ENCODE data around the gene SULT1A2. TPM values are rescaled to one million over a fixed set of nuclear protein-coding genes. Genes with fewer than 3 reads are reported as not detected.

The SULT1A2 gene
- total and polyA plus RNA-seq, 2 of the 13 experiments (the other 11 are each of a cell fraction or from before 2014, with no cell fraction given) = 33.0 to 34.2 TPM

GRCh38 chr16:28597692-28598261, 927 bp upstream of the SULT1A2 start (continued):
- TF ChIP-seq HNF4G (IDR thresholded peaks at IDR 0.05; ENCODE audit: borderline replicate concordance, low read depth, low read length) (peak; percentile 62; the same call in 1 of the 2 replicates), HNF4G (CRISPR knock-in tag; IDR thresholded peaks at IDR 0.05; ENCODE audit: borderline replicate concordance, low read depth) (no peak), ZNF780A (CRISPR knock-in tag; IDR thresholded peaks at IDR 0.05) (no peak), ZNF629 (CRISPR knock-in tag; conservative IDR thresholded peaks at IDR 0.05) (peak; percentile 66), IRX3 (CRISPR knock-in tag; IDR thresholded peaks at IDR 0.05; ENCODE audit: borderline replicate concordance, low read depth) (no peak), NCOR1 (IDR thresholded peaks at IDR 0.05; ENCODE audit: borderline replicate concordance, low read length) (peak; percentile 61; the same call in 1 of the 2 replicates), ZNF10 (CRISPR knock-in tag; IDR thresholded peaks at IDR 0.05; ENCODE audit: borderline replicate concordance, low read depth) (no peak), BHLHE40 (IDR thresholded peaks at IDR 0.05; ENCODE audit: low read length) (0 out of 2 replicates have a peak, but pooled peaks have one; percentile 41), ZNF230 (CRISPR knock-in tag; IDR thresholded peaks at IDR 0.05) (no peak), ZNF264 (CRISPR knock-in tag; IDR thresholded peaks at IDR 0.05) (0 out of 2 replicates have a peak, but pooled peaks have one; percentile 27), HIVEP1 (CRISPR knock-in tag; IDR thresholded peaks at IDR 0.05) (0 out of 2 replicates have a peak, but pooled peaks have one; percentile 21), ZNF788 (CRISPR knock-in tag; IDR thresholded peaks at IDR 0.05; ENCODE audit: borderline replicate concordance) (peak; percentile 83; the same call in 1 of the 2 replicates), POLR2A (IDR thresholded peaks at IDR 0.05; ENCODE audit: insufficient read depth in 1 of 2, low read depth in 2 of 2, low read length in 2 of 2) (peak; percentile 40 to 67; a peak in 2 of 4 replicates), SKI (IDR thresholded peaks at IDR 0.05; ENCODE audit: partially characterized antibody) (peak; percentile 29), ZNF280D (CRISPR knock-in tag; IDR thresholded peaks at IDR 0.05) (0 out of 2 replicates have a peak, but pooled peaks have one; percentile 47), ZNF383 (CRISPR knock-in tag; IDR thresholded peaks at IDR 0.05; ENCODE audit: borderline replicate concordance) (no peak), SAP130 (CRISPR knock-in tag; IDR thresholded peaks at IDR 0.05; ENCODE audit: low read depth) (peak; percentile 46; the same call in 1 of the 2 replicates), ZSCAN30 (CRISPR knock-in tag; IDR thresholded peaks at IDR 0.05) (no peak), ZNF883 (CRISPR knock-in tag; IDR thresholded peaks at IDR 0.05; ENCODE audit: not compliant biosample characterization) (peak; percentile 10)
- TF ChIP-seq, protein P1, sequence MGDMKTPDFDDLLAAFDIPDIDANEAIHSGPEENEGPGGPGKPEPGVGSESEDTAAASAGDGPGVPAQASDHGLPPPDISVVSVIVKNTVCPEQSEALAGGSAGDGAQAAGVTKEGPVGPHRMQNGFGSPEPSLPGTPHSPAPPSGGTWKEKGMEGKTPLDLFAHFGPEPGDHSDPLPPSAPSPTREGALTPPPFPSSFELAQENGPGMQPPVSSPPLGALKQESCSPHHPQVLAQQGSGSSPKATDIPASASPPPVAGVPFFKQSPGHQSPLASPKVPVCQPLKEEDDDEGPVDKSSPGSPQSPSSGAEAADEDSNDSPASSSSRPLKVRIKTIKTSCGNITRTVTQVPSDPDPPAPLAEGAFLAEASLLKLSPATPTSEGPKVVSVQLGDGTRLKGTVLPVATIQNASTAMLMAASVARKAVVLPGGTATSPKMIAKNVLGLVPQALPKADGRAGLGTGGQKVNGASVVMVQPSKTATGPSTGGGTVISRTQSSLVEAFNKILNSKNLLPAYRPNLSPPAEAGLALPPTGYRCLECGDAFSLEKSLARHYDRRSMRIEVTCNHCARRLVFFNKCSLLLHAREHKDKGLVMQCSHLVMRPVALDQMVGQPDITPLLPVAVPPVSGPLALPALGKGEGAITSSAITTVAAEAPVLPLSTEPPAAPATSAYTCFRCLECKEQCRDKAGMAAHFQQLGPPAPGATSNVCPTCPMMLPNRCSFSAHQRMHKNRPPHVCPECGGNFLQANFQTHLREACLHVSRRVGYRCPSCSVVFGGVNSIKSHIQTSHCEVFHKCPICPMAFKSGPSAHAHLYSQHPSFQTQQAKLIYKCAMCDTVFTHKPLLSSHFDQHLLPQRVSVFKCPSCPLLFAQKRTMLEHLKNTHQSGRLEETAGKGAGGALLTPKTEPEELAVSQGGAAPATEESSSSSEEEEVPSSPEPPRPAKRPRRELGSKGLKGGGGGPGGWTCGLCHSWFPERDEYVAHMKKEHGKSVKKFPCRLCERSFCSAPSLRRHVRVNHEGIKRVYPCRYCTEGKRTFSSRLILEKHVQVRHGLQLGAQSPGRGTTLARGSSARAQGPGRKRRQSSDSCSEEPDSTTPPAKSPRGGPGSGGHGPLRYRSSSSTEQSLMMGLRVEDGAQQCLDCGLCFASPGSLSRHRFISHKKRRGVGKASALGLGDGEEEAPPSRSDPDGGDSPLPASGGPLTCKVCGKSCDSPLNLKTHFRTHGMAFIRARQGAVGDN (CRISPR knock-in tag; IDR thresholded peaks at IDR 0.05) = peak; percentile 69
- TF ChIP-seq, protein P2, sequence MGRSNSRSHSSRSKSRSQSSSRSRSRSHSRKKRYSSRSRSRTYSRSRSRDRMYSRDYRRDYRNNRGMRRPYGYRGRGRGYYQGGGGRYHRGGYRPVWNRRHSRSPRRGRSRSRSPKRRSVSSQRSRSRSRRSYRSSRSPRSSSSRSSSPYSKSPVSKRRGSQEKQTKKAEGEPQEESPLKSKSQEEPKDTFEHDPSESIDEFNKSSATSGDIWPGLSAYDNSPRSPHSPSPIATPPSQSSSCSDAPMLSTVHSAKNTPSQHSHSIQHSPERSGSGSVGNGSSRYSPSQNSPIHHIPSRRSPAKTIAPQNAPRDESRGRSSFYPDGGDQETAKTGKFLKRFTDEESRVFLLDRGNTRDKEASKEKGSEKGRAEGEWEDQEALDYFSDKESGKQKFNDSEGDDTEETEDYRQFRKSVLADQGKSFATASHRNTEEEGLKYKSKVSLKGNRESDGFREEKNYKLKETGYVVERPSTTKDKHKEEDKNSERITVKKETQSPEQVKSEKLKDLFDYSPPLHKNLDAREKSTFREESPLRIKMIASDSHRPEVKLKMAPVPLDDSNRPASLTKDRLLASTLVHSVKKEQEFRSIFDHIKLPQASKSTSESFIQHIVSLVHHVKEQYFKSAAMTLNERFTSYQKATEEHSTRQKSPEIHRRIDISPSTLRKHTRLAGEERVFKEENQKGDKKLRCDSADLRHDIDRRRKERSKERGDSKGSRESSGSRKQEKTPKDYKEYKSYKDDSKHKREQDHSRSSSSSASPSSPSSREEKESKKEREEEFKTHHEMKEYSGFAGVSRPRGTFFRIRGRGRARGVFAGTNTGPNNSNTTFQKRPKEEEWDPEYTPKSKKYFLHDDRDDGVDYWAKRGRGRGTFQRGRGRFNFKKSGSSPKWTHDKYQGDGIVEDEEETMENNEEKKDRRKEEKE (IDR thresholded peaks at IDR 0.05) = no peak
